HEK293 (cell line): ENCODE results near the gene SERPINB6.

Source experiments
- CTCF ChIA-PET: fragments of 350-600 bp; formaldehyde crosslinking; extraction: SDS; loops from one replicate; lab custom pipeline; 2021; ENCODE audit warnings: antibody characterized with exemption; lab: Yijun Ruan, JAX
- POLR2A ChIA-PET: fragments of 300-600 bp; formaldehyde crosslinking; extraction: SDS; loops from one replicate; lab custom pipeline; 2020; ENCODE audit warnings: antibody characterized with exemption, inconsistent platforms; lab: Yijun Ruan, JAX
- H3K27ac ChIP-seq: fragments of 200-500 bp; sonication (Bioruptor generic); 2 replicates; pipeline ENCODE4 v1.5.1; 2014; ENCODE audit warnings: low read depth, low read length, control low read depth, inconsistent platforms; ENCODE audit errors: extremely low read depth
- H3K36me3 ChIP-seq, 2 experiments: fragments of 200-500 bp in 1 of 2; sonication (Bioruptor generic) in 1 of 2; 1 replicate in 1 of 2; 2 replicates in 1 of 2; pipeline ENCODE4 v1.5.1; 2014 to 2017; ENCODE audit warnings: inconsistent platforms in 2 of 2, low read length in 2 of 2; ENCODE audit not compliant: control insufficient read depth in 2 of 2, insufficient read depth in 1 of 2
- H3K4me1 ChIP-seq: fragments of 200-500 bp; sonication (Bioruptor generic); 2 replicates; pipeline ENCODE4 v1.5.1; 2014; ENCODE audit warnings: mild to moderate bottlenecking, low read length, inconsistent platforms; ENCODE audit not compliant: control insufficient read depth, insufficient read depth
- H3K4me3 ChIP-seq: 2 replicates; pipeline ENCODE4 v1.5.1; 2011; ENCODE audit warnings: low read depth, mild to moderate bottlenecking, control low read depth, low read length, moderate library complexity
- H3K9me3 ChIP-seq: fragments of 200-500 bp; sonication (Bioruptor generic); 2 replicates; pipeline ENCODE4 v1.5.1; 2014; ENCODE audit warnings: low read depth, low read length, inconsistent platforms; ENCODE audit not compliant: control insufficient read depth, insufficient read depth
- AEBP2 ChIP-seq: fragments of 450-650 bp; formaldehyde crosslinking; IDR thresholded peaks from 2 replicates; pipeline ENCODE4 v1.5.1; 2016; ENCODE audit warnings: missing biosample characterization, missing genetic modification characterization, borderline replicate concordance
- GLIS2 ChIP-seq: fragments of 450-650 bp; formaldehyde crosslinking; IDR thresholded peaks from 2 replicates; pipeline ENCODE4 v1.5.1; 2016; ENCODE audit warnings: missing biosample characterization, missing genetic modification characterization
- OSR2 ChIP-seq: fragments of 450-650 bp; formaldehyde crosslinking; IDR thresholded peaks from 2 replicates; pipeline ENCODE4 v1.5.1; 2016; ENCODE audit warnings: missing biosample characterization, missing genetic modification characterization
- TSHZ1 ChIP-seq: fragments of 450-650 bp; formaldehyde crosslinking; IDR thresholded peaks from 2 replicates; pipeline ENCODE4 v1.5.1; 2016; ENCODE audit warnings: missing biosample characterization, missing genetic modification characterization, borderline replicate concordance
- YY1 ChIP-seq: fragments of 450-650 bp; formaldehyde crosslinking; IDR thresholded peaks from 2 replicates; pipeline ENCODE4 v1.5.1; 2018; ENCODE audit warnings: missing biosample characterization, missing genetic modification characterization
- ZBTB21 ChIP-seq: fragments of 450-650 bp; formaldehyde crosslinking; IDR thresholded peaks from 2 replicates; pipeline ENCODE4 v1.5.1; 2017; ENCODE audit warnings: missing biosample characterization, missing genetic modification characterization
- ZNF114 ChIP-seq: fragments of 450-650 bp; formaldehyde crosslinking; IDR thresholded peaks from 2 replicates; pipeline ENCODE4 v1.5.0; 2017; ENCODE audit warnings: missing biosample characterization, missing genetic modification characterization
- ZNF175 ChIP-seq: fragments of 450-650 bp; formaldehyde crosslinking; IDR thresholded peaks from 2 replicates; pipeline ENCODE4 v1.5.1; 2016; ENCODE audit warnings: missing biosample characterization, missing genetic modification characterization
- ZNF2 ChIP-seq: fragments of 450-650 bp; formaldehyde crosslinking; IDR thresholded peaks from 2 replicates; pipeline ENCODE4 v1.5.1; 2016; ENCODE audit warnings: missing biosample characterization, missing genetic modification characterization
- ZNF341 ChIP-seq: fragments of 450-650 bp; formaldehyde crosslinking; IDR thresholded peaks from 2 replicates; pipeline ENCODE4; 2016; ENCODE audit warnings: low read depth, missing biosample characterization, missing genetic modification characterization
- ZNF518A ChIP-seq: fragments of 450-650 bp; formaldehyde crosslinking; conservative IDR thresholded peaks from 2 replicates; pipeline ENCODE4 v1.5.1; 2016; ENCODE audit warnings: low read depth, missing biosample characterization, missing genetic modification characterization
- ZSCAN4 ChIP-seq: fragments of 450-650 bp; formaldehyde crosslinking; IDR thresholded peaks from 2 replicates; pipeline ENCODE4 v1.5.1; 2017; ENCODE audit warnings: missing biosample characterization, missing genetic modification characterization
- TF ChIP-seq, protein P1 (sequence below): fragments of 450-650 bp; formaldehyde crosslinking; IDR thresholded peaks from 2 replicates; pipeline ENCODE4 v1.5.1; 2016; ENCODE audit warnings: missing biosample characterization, missing genetic modification characterization
- TF ChIP-seq, protein P2 (sequence below): fragments of 450-650 bp; formaldehyde crosslinking; IDR thresholded peaks from 2 replicates; pipeline ENCODE4 v1.5.1; 2016; ENCODE audit warnings: missing biosample characterization, missing genetic modification characterization

Gene SERPINB6

GRCh38 chr6:3017304-3017703 lies 45.9 kb upstream of the SERPINB6 start:
- CTCF ChIA-PET: interaction anchor here (2.4 kb wide), 1 partner anchor 15 kb away, joined by 12 read pairs; no protein-coding TSS in a partner anchor
- Histone ChIP-seq H3K4me3 (no peak overlapping the region), H3K9me3 (no peaks in the 10 kb centered on the region), H3K36me3 (peaks cover 6 to 59% of the 10 kb centered on the region in 2 experiments; a peak in 1 of 3 replicates), H3K27ac (no peak overlapping the region), H3K4me1 (no peaks in the 10 kb centered on the region)
- POLR2A ChIA-PET: interaction anchor here (1.7 to 1.8 kb wide), 2 partner anchors 10 to 15 kb away, joined by 5 read pairs; no protein-coding TSS in a partner anchor
- TF ChIP-seq, protein P1, sequence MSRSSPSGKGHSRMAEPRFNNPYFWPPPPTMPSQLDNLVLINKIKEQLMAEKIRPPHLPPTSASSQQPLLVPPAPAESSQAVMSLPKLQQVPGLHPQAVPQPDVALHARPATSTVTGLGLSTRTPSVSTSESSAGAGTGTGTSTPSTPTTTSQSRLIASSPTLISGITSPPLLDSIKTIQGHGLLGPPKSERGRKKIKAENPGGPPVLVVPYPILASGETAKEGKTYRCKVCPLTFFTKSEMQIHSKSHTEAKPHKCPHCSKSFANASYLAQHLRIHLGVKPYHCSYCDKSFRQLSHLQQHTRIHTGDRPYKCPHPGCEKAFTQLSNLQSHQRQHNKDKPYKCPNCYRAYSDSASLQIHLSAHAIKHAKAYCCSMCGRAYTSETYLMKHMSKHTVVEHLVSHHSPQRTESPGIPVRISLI (tag by site-specific recombination): no peak
- no peak for TF ChIP-seq ZNF175
- TF ChIP-seq ZSCAN4: no peak
- TF ChIP-seq YY1 (tag by site-specific recombination): no peak
- TF ChIP-seq AEBP2 (tag by site-specific recombination): no peak
- no peak for TF ChIP-seq TSHZ1
- TF ChIP-seq, protein P2, sequence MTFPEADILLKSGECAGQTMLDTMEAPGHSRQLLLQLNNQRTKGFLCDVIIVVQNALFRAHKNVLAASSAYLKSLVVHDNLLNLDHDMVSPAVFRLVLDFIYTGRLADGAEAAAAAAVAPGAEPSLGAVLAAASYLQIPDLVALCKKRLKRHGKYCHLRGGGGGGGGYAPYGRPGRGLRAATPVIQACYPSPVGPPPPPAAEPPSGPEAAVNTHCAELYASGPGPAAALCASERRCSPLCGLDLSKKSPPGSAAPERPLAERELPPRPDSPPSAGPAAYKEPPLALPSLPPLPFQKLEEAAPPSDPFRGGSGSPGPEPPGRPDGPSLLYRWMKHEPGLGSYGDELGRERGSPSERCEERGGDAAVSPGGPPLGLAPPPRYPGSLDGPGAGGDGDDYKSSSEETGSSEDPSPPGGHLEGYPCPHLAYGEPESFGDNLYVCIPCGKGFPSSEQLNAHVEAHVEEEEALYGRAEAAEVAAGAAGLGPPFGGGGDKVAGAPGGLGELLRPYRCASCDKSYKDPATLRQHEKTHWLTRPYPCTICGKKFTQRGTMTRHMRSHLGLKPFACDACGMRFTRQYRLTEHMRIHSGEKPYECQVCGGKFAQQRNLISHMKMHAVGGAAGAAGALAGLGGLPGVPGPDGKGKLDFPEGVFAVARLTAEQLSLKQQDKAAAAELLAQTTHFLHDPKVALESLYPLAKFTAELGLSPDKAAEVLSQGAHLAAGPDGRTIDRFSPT (tag by site-specific recombination): no peak
- no peak for TF ChIP-seq GLIS2 (tag by site-specific recombination)
- no peak for TF ChIP-seq ZNF518A (tag by site-specific recombination)
- TF ChIP-seq ZBTB21: no peak
- TF ChIP-seq ZNF114: no peak
- no peak for TF ChIP-seq OSR2
- TF ChIP-seq ZNF341 (tag by site-specific recombination): no peak
- no peak for TF ChIP-seq ZNF2
